ENCODE data around the gene PLXNC1.

- TF ChIP-seq CTCF (IDR thresholded peaks at IDR 0.05) = no peak
- no peak for TF ChIP-seq EZH2 (IDR thresholded peaks at IDR 0.05; ENCODE audit: borderline replicate concordance, insufficient read depth, low read depth, low read length, poor library complexity, severe bottlenecking)
These were observed 71.4 kb downstream of the PLXNC1 start for GRCh38 chr12:94219622-94220302.

All from B cell (primary cell).